H1 (cell line): ENCODE results near the gene PPP1R17. TPM values are rescaled to one million over a fixed set of nuclear protein-coding genes. Genes with fewer than 3 reads are reported as not detected.

Source experiments
- CHD1 ChIP-seq: IDR thresholded peaks from 2 replicates; pipeline ENCODE4 v1.6.1; 2012; ENCODE audit warnings: low read depth, low read length, improper control_type of control experiment
- CHD2 ChIP-seq: IDR thresholded peaks from 2 replicates; pipeline ENCODE4 v1.6.1; 2012; ENCODE audit warnings: low read length, improper control_type of control experiment
- JUND ChIP-seq: IDR thresholded peaks from 2 replicates; pipeline ENCODE4 v1.6.1; 2011; ENCODE audit warnings: mild to moderate bottlenecking, improper control_type of control experiment, low read length
- MAFK ChIP-seq: IDR thresholded peaks from 2 replicates; pipeline ENCODE4 v1.6.1; 2012; ENCODE audit warnings: low read depth, mild to moderate bottlenecking, improper control_type of control experiment, low read length
- POU5F1 ChIP-seq: IDR thresholded peaks from 2 replicates; pipeline ENCODE4 v1.6.1; 2011; ENCODE audit warnings: low read depth, mild to moderate bottlenecking, low read length, moderate library complexity
- SIX5 ChIP-seq: IDR thresholded peaks from 2 replicates; pipeline ENCODE4 v1.6.1; 2011; ENCODE audit warnings: mild to moderate bottlenecking, low read depth, low read length
- polyA plus RNA-seq, 7 experiments: library from polyadenylated mRNA; depleted of rRNA in 3 of 7; stranded (reverse) in 5 of 7; unstranded in 2 of 7; fragments of >200 nt in 5 of 7; fragments of 200-250 nt in 2 of 7; gene quantifications; 1 replicate in 5 of 7; 2 replicates in 1 of 7; 4 replicates in 1 of 7; pipeline versions ENCODE4 v1.2.1 to v1.2.3, GENCODE V29; 2011 to 2013; ENCODE audit warnings: missing spikeins in 2 of 7, mixed read lengths in 2 of 7
- total RNA-seq: library from RNA; stranded (reverse); fragmentation: NEBNext Ultra II Directional; extraction: Animal tissue kit (Norgen Biotek cat#: 25700); gene quantifications from 2 replicates; pipeline ENCODE4 v1.2.1, GENCODE V29; 2021
- TF ChIP-seq, protein P1 (sequence below): IDR thresholded peaks from 2 replicates; pipeline ENCODE4 v1.6.1; 2012; ENCODE audit warnings: low read length, inconsistent platforms

The PPP1R17 gene
- total and polyA plus RNA-seq, 2 of the 8 experiments (the other 6 are each of a cell fraction or from before 2014, with no cell fraction given) = 1.5 to 2.5 TPM

- TF ChIP-seq, protein P1, sequence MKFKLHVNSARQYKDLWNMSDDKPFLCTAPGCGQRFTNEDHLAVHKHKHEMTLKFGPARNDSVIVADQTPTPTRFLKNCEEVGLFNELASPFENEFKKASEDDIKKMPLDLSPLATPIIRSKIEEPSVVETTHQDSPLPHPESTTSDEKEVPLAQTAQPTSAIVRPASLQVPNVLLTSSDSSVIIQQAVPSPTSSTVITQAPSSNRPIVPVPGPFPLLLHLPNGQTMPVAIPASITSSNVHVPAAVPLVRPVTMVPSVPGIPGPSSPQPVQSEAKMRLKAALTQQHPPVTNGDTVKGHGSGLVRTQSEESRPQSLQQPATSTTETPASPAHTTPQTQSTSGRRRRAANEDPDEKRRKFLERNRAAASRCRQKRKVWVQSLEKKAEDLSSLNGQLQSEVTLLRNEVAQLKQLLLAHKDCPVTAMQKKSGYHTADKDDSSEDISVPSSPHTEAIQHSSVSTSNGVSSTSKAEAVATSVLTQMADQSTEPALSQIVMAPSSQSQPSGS = no peak
- TF ChIP-seq CHD1 (no peak), SIX5 (no peak), MAFK (no peak), JUND (no peak), CHD2 (no peak), POU5F1 (no peak)
These were observed 37.7 kb downstream of the PPP1R17 start (continued) for GRCh38 chr7:31724696-31725095.
